GM12878 (cell line): ENCODE data around the gene GCA. TPM values are rescaled to one million over a fixed set of nuclear protein-coding genes. Genes with fewer than 3 reads are reported as not detected.
A peak's percentile ranks its signal among the peaks of the same experiment; 100 is the strongest.

ENCODE experiments used
- ATF2 ChIP-seq: IDR thresholded peaks from 2 replicates; pipeline ENCODE4 v1.6.1; 2012; ENCODE audit warnings: low read length, inconsistent platforms
- ATF3 ChIP-seq: IDR thresholded peaks from 2 replicates; pipeline ENCODE4 v1.6.1; 2011; ENCODE audit warnings: low read depth, mild to moderate bottlenecking, low read length, moderate library complexity, borderline replicate concordance; ENCODE audit errors: extremely low read depth
- CREM ChIP-seq: IDR thresholded peaks from 2 replicates; pipeline ENCODE4 v1.6.1; 2014; ENCODE audit warnings: antibody characterized with exemption, low read depth
- DPF2 ChIP-seq: fragments of 450-650 bp; IDR thresholded peaks from 2 replicates; pipeline ENCODE4 v1.6.1; 2017; ENCODE audit warnings: mild to moderate bottlenecking
- EED ChIP-seq: sonication (generic); IDR thresholded peaks from 2 replicates; pipeline ENCODE4 v1.6.1; 2016; ENCODE audit warnings: antibody characterized with exemption, low read depth
- IRF3 ChIP-seq: fragments of 450-650 bp; IDR thresholded peaks from 2 replicates; pipeline ENCODE4 v1.6.1; 2014; ENCODE audit warnings: mild to moderate bottlenecking
- JUNB ChIP-seq: IDR thresholded peaks from 2 replicates; pipeline ENCODE4 v1.6.1; 2016; ENCODE audit warnings: antibody characterized with exemption, mild to moderate bottlenecking
- KAT2A ChIP-seq: conservative IDR thresholded peaks from 2 replicates; pipeline ENCODE4 v1.6.1; 2011; ENCODE audit warnings: low read depth, low read length; ENCODE audit not compliant: control insufficient read depth
- MEF2A ChIP-seq: IDR thresholded peaks from 2 replicates; pipeline ENCODE4 v1.6.1; 2011; ENCODE audit warnings: low read depth, mild to moderate bottlenecking, low read length, moderate library complexity; ENCODE audit not compliant: insufficient read depth
- MLLT1 ChIP-seq: fragments of 450-650 bp; IDR thresholded peaks from 2 replicates; pipeline ENCODE4 v1.6.1; 2016; ENCODE audit warnings: mild to moderate bottlenecking
- MTA2 ChIP-seq: fragments of 450-650 bp; IDR thresholded peaks from 2 replicates; pipeline ENCODE4 v1.6.1; 2016; ENCODE audit warnings: low read depth, mild to moderate bottlenecking, moderate library complexity
- NR2C1 ChIP-seq: fragments of 450-650 bp; IDR thresholded peaks from 2 replicates; pipeline ENCODE4 v1.6.1; 2017; ENCODE audit warnings: antibody characterized with exemption, mild to moderate bottlenecking, moderate library complexity
- RAD21 ChIP-seq: IDR thresholded peaks from 2 replicates; pipeline ENCODE4 v1.6.1; 2011; ENCODE audit warnings: mild to moderate bottlenecking, low read depth, low read length, moderate library complexity; ENCODE audit not compliant: insufficient read depth
- SPI1 ChIP-seq: IDR thresholded peaks from 2 replicates; pipeline ENCODE4 v1.6.1; 2011; ENCODE audit warnings: low read depth, mild to moderate bottlenecking, low read length, moderate library complexity, borderline replicate concordance; ENCODE audit not compliant: insufficient read depth
- TCF3 ChIP-seq: IDR thresholded peaks from 2 replicates; pipeline ENCODE4 v1.6.1; 2012; ENCODE audit warnings: low read depth, mild to moderate bottlenecking, low read length, borderline replicate concordance; ENCODE audit not compliant: insufficient read depth
- ZBED1 ChIP-seq: IDR thresholded peaks from 2 replicates; pipeline ENCODE4 v1.6.1; 2016; ENCODE audit warnings: borderline replicate concordance
- ZNF622 ChIP-seq: fragments of 450-650 bp; IDR thresholded peaks from 2 replicates; pipeline ENCODE4 v1.6.1; 2017; ENCODE audit warnings: mild to moderate bottlenecking, inconsistent platforms
- polyA plus RNA-seq, 11 experiments: library from polyadenylated mRNA; depleted of rRNA in 4 of 11; unstranded in 6 of 11; stranded (reverse) in 5 of 11; fragments of >200 nt; fragmentation: Nextera tagmentation in 4 of 11; fragmentation: Illumina TruSeq in 1 of 11; extraction: Ambion mirVana in 4 of 11; extraction: Trizol in 1 of 11; gene quantifications; 1 replicate in 1 of 11; 2 replicates in 10 of 11; pipeline versions ENCODE4 v1.2.1 to v1.2.3, GENCODE V29; 2011 to 2016; ENCODE audit warnings: inconsistent platforms in 2 of 11, missing spikeins in 2 of 11, low read depth in 1 of 11
- total RNA-seq, 4 experiments: library from RNA; depleted of rRNA in 3 of 4; stranded (reverse); fragments of >200 nt in 3 of 4; fragmentation: Illumina TruSeq in 1 of 4; extraction: Trizol in 1 of 4; gene quantifications; 2 replicates each; pipeline versions ENCODE4 v1.2.1 to v1.2.3, GENCODE V29; 2013 to 2021
- TF ChIP-seq, protein P1 (sequence below): fragments of 450-650 bp; IDR thresholded peaks from 2 replicates; pipeline ENCODE4 v1.6.1; 2017; ENCODE audit warnings: mild to moderate bottlenecking, low read depth, inconsistent platforms; ENCODE audit not compliant: poor library complexity, severe bottlenecking
- TF ChIP-seq, protein P2 (sequence below): fragments of 450-650 bp; IDR thresholded peaks from 2 replicates; pipeline ENCODE4 v1.6.1; 2018; ENCODE audit warnings: mild to moderate bottlenecking, low read depth, moderate library complexity; ENCODE audit not compliant: partially characterized antibody

Gene GCA
- total and polyA plus RNA-seq, 10 of the 15 experiments (the other 5 are each of a cell fraction or from before 2014, with no cell fraction given): 20.6 to 81.9 (median 32.0) TPM

GRCh38 chr2:162343824-162344616 lies at the start of gene GCA (continued):
- TF ChIP-seq ATF2 (no peak), NR2C1 (no peak), MLLT1 (peak; percentile 73), MEF2A (no peak), RAD21 (no peak), SPI1 (no peak), JUNB (no peak), KAT2A (no peak), CREM (0 out of 2 replicates have a peak, but pooled peaks have one; percentile 24), ZBED1 (no peak), DPF2 (no peak; the same call in 1 of the 2 replicates), ZNF622 (no peak), ATF3 (no peak), EED (peak; percentile 19; the same call in 1 of the 2 replicates), TCF3 (peak; percentile 84), MTA2 (no peak), IRF3 (peak; percentile 13; the same call in 1 of the 2 replicates)
- TF ChIP-seq, protein P1, sequence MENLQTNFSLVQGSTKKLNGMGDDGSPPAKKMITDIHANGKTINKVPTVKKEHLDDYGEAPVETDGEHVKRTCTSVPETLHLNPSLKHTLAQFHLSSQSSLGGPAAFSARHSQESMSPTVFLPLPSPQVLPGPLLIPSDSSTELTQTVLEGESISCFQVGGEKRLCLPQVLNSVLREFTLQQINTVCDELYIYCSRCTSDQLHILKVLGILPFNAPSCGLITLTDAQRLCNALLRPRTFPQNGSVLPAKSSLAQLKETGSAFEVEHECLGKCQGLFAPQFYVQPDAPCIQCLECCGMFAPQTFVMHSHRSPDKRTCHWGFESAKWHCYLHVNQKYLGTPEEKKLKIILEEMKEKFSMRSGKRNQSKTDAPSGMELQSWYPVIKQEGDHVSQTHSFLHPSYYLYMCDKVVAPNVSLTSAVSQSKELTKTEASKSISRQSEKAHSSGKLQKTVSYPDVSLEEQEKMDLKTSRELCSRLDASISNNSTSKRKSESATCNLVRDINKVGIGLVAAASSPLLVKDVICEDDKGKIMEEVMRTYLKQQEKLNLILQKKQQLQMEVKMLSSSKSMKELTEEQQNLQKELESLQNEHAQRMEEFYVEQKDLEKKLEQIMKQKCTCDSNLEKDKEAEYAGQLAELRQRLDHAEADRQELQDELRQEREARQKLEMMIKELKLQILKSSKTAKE: no peak
- TF ChIP-seq, protein P2, sequence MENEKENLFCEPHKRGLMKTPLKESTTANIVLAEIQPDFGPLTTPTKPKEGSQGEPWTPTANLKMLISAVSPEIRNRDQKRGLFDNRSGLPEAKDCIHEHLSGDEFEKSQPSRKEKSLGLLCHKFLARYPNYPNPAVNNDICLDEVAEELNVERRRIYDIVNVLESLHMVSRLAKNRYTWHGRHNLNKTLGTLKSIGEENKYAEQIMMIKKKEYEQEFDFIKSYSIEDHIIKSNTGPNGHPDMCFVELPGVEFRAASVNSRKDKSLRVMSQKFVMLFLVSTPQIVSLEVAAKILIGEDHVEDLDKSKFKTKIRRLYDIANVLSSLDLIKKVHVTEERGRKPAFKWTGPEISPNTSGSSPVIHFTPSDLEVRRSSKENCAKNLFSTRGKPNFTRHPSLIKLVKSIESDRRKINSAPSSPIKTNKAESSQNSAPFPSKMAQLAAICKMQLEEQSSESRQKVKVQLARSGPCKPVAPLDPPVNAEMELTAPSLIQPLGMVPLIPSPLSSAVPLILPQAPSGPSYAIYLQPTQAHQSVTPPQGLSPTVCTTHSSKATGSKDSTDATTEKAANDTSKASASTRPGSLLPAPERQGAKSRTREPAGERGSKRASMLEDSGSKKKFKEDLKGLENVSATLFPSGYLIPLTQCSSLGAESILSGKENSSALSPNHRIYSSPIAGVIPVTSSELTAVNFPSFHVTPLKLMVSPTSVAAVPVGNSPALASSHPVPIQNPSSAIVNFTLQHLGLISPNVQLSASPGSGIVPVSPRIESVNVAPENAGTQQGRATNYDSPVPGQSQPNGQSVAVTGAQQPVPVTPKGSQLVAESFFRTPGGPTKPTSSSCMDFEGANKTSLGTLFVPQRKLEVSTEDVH: no peak
